Limb (tissue), 2 donors: Measurements from ENCODE around the gene CLDN18.

Experiments
- DNase-seq, 2 donors: peaks; one replicate each; pipeline ENCODE4 v3.0.0-alpha.2; 2016; ENCODE audit errors: extremely low spot score in 2 of 2

CLDN18 gene

DNA sequence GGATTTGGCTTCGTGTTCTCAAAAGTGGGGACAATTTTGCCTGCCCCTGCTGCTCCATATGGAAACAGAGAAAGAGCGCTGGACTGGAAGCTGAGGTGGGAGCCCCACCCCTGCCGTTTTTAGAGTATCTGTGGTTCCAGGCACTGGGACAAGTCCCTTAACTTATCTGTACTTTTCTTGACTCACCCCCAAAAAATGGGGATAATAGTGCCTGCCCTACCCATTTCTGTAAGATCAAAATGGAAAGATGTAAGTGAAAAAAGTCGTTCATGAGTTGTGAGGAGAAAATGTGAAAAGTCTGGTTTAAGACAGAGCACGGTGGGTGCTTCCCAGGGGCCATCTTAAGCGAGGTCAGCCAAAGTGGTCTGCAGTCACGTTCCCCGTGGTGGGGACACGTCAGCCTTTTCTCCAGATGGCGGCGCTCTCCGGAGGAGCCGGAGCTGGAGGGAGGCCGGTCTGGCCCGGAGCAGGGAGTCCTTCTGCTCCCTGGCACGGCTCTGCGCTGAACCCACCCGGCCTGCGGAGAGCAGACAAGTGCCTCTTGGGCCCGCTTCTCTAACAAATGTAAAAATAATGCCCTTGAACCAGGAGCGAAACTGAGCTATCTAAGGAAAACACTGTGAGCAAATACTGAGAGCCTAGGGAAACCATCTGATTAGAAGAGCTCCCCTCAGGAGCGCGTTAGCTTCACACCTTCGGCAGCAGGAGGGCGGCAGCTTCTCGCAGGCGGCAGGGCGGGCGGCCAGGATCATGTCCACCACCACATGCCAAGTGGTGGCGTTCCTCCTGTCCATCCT lies at the start of gene CLDN18:
Gene CLDN18 (plus strand): TSS at position 690 of the 797 bp plus-strand sequence. CDS start 61 bp downstream, at position 751.
- no peak for DNase-seq

- DNase-seq = no peak
Observed at GRCh38 chr3:137962251-137962650, 47.7 kb upstream of the CLDN18 start.

DNA sequence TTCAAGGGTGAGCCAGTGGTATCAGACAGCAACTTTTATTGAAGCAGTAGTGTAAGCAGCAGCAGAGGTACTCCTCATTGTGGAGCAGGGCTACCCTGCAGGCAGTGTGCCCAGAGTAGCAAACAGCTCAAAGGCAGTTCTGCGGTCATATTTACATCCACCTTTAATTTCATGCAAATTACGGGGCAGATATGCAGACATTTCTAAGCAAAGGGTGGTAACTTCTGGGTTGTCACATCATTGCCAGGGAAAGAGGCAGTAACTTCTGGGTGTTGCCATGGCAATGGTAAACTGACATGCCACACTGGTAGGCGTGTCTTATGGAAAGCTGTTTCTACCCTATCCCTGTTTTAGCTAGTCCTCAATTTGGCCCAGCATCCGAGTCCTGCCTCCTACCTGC lies 46.5 kb upstream of the CLDN18 start:
- DNase-seq = no peak

DNA sequence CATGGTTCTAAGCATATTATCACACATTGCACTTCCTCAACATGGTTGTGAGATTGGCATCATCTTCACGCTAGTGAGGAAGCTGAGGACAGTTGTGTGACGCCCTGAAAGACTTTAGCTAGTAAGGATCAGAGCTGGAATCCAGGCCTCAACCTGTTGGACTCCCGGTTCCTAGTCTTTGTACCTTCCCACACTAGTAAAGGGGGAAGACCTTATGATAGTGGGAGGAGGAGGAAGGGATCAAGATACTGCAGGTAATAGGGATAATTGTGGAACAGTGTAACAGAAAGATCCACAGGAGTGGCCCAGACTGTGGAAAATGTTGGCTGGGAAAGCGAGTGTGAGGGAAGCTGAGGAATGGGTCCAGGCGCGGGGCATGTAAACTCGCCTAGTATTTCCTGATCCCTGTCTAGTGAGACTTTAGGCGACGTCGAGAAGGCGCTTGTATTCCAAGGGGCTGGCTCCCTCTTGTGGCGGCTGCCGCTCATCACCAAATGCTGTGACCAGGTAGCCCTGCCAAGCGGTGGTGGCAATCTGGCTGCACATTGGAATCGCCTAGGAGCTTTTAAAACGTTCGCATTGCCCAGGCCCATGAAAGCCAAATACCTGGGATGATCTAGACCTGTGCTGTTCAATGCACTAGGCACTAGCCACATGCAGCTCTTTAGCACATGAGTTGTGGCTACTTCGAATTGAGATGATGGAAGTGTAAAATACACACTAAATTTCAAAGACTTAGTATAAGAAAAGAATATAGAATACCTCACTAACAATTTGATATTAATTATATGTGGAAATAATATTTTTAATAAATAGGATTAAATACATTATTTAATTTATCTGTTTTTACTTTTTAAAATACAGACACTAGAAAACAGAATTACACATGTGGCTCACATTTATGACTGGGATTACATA lies 38.8 kb upstream of the CLDN18 start:
- DNase-seq = peak; percentile 63 to 85

GRCh38 chr3:137972396-137972795 lies 37.6 kb upstream of the CLDN18 start:
- DNase-seq = no peak

DNA sequence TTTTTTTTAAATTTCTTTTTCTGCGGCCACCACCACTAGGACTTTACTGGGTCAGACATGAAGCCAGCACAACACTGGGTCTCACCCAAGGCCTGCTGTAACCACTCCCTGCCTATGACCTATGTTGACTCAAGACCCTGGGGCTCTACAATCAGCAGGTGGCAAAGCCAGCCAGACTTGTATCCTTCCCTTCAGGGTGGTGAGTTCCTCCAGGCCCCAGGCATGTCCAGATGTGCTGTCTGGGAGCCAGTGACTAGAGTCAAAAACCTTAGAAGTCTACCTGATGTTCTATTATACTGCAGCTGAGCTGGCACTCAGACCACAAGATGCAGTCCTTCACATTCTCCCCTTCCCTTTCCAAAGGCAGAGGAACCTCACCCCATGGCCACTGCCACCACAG lies 31.6 kb upstream of the CLDN18 start:
- no peak for DNase-seq

GRCh38 chr3:137987723-137988122 lies 22.2 kb upstream of the CLDN18 start:
- DNase-seq = no peak

DNA sequence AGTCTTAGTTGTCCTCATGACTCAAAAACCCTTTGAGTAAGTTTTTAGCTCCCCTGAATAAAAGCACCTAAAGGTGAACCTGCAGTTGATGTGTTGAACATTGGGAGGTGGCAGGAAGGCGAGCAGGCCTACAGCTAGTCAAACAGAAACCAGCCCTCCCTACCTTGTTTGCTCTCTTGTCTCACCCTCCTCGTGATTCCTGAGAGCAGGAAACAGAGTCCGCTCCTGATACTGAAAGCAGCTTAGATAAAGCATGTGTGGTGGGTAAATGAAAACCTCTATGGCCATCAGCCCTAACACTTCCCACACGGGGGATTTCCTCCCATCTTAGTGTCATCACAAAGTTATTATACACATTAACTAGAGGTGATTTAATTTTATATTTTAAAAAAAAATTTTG lies 21.8 kb upstream of the CLDN18 start:
- no peak for DNase-seq

DNA sequence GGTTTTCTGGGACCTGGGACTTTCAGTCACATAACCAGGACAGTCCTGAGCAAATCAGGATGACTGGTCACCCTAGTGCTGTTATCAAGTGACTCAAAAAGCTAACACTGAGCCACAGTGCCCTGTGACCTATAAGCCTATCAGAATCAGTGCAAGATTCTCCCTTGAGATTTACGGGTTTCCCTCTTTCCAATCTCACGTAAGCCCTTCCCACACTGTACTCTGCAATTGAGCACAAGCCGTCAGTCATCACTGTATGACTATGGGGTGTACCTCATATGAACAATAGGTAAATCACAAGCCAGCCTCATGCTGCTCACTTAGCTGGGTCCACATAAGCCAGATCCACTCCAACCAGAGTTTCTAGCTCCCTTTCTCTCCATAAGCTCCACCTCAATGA lies 21.0 kb upstream of the CLDN18 start:
- DNase-seq = no peak

- DNase-seq = no peak
Observed at GRCh38 chr3:137990427-137990826, 19.5 kb upstream of the CLDN18 start.

DNA sequence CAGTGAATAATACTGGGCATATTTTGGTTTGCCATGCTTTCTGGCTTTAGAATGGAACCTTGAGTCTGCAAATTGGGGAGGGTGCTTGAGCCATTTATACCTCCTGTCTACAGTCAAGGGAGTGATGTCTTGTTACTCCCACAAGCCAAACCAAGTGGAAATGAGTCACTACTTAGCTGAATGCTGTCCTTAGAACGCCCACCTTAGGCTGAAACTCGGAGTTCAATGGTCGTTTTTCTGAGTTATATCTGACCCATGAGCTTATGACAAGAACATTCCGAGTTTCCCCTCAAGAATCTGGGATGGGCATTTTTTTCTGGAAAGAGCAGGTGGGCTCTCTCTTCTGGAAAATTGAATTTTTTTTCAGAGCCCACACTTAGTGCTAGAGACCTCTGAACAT lies 17.4 kb upstream of the CLDN18 start:
- no peak for DNase-seq

- no peak for DNase-seq
Observed at GRCh38 chr3:137998121-137999042, 11.6 kb upstream of the CLDN18 start.

DNA sequence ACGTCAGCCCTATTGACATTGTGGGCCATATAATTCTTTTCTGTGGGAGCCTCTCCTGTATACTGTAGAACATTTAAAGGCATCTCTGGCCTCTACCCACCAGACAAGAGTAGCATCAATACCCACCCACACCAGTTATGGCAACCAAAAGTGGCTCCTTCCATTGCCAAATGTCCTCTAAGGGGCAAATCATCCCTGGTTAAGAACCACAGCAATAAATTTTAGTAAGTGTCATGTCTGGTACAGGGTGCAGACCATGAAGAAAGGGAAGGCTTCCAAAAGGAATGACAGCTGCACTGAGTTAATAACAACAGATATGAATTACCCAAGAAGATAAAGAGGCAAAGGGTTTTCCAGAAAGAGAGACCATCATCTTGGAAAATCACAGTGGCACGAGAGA lies 6.9 kb upstream of the CLDN18 start:
- no peak for DNase-seq

DNA sequence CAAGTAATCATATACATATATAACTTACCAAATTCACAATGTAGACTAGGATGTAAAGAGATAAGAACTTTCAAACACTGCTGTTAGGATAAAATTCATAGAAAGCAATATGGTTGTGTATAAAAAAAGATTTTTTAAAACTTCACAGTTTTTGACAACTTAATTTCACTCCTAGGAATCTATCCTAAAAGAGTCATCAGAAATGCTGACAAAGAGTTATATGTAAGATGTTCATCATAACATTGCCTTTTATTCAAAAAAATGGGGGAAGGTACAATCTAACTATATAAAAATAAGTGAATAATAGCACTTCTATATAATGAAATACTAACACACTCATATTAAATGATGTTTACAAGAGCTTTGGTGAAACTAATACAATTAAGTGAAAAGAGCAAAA lies 4.3 kb upstream of the CLDN18 start:
- DNase-seq = no peak

DNA sequence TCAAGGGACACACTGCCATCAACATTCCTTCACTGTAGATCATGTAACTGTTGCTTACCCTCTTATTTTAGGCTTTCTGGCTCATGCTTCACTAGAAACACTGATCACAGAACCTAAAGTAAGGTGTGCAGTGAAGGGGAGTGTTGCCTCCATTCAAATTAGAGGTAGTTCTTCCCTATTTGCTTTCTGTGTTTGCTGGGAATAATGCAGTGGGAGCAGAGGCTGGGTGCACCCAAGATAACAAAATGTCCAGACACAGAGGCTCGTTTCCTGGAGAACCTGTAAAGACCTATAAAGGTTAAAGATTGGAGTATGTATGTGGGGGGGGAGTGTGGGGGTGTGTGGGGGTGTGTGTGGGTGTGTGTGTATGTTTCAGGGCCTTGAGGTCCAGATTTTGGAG lies 2.1 kb upstream of the CLDN18 start:
- DNase-seq = no peak

DNA sequence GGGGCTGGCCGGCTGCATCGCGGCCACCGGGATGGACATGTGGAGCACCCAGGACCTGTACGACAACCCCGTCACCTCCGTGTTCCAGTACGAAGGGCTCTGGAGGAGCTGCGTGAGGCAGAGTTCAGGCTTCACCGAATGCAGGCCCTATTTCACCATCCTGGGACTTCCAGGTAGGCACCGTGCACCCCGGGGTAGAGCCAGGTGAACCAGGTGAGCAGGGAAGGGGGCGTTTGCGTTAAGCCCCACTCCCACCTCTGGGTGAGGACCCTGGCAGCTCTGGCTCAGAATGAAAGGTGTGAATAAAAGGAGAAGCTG lies 267 bp downstream of the CLDN18 start:
- DNase-seq = no peak

- DNase-seq = no peak
Observed at GRCh38 chr3:138011722-138012121, 1.8 kb downstream of the CLDN18 start.

DNA sequence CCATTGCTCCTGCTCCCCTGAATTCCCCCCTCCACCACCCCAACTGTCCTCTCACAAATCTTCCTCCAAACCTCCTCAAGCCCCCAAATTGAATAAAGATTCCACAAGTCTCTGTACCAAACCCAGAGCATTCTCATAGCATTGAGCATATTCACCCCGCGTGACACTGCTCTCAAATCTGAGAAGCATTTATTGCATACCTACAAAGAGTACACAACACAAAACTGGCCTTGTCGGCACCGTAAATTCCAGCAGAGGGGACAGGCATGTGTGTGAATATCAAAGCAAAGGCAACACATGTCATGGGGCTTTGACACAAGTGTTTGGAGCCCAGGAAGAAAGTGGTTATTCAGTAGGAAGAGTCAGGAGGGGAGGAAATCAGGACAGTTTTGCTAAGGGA lies 2.6 kb downstream of the CLDN18 start:
- no peak for DNase-seq

DNA sequence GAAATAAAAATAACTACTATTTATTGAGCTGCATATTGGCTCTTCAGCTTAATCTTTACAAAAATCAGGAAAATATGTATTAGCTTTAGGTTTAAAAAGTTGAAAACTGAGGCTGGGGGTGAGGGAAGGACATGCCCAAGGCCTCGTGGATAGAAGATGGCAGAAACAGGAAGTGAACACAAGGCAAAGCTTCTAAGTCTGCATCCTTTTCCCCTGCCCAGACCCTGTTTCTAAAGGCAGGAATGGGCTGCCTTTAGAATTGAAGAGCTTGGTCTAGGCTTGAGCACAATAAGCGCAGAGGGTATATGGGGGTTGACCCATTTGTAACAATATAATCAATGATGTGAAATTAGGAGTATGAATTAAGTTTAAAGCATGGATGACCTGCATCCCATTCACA lies 6.1 kb downstream of the CLDN18 start:
- no peak for DNase-seq

- DNase-seq = no peak
Observed at GRCh38 chr3:138019281-138020069, 9.5 kb downstream of the CLDN18 start.

GRCh38 chr3:138023754-138024153 lies 13.8 kb downstream of the CLDN18 start:
- no peak for DNase-seq
